ENCODE results near the gene CAP1.

CAP1 gene

DNA sequence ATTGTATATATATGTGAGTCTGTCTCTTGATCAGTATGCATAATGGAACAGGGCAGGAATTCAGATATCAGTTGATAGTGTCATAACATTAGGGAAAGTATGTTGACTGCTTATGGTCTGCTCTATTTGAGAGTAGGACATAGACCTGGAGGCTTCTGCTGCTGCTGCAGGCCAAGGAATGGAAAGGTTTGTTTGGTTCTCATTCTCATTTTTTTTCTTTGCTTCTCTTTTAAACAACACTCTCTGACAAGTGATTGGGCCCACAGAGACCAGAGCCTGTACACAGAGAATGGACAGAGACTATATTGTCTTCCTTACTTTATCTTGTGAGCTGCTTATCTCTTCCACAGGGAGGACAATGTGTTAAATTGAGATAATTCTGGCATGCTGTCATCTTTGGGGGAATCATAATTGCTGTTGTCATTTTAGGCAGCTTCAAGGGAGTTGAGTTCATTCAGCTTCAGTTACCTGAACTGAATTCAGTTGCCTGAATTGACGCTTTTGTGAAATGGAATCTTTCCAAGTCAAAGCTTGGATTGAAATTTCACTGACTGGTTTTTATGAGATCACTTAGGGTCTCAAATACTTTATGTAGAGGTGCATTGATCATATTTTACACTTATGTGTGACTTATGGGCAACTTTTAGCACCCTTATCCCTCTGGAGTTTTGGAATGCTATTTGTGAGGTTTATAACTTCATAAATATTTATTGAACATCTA lies 16.9 kb downstream of the CAP1 start:
- Histone ChIP-seq H4K20me1 (peaks cover 55% of the 10 kb centered on the region), H3K4me2 (0 out of 2 replicates have a peak overlapping the region, but pooled peaks have one; percentile 77), H3K27ac (peak overlapping the region; percentile 84; the same call in 1 of the 2 replicates), H3K27me3 (no peaks in the 10 kb centered on the region), H3K9ac (no peak overlapping the region), H3K9me3 (no peaks in the 10 kb centered on the region), H3K4me3 (no peak overlapping the region), H3K36me3 (peaks cover 60% of the 10 kb centered on the region), H3K4me1 (peaks cover 62% of the 10 kb centered on the region)
- no peak for TF ChIP-seq Cebpa-rat (IDR thresholded peaks at IDR 0.05)

DNA sequence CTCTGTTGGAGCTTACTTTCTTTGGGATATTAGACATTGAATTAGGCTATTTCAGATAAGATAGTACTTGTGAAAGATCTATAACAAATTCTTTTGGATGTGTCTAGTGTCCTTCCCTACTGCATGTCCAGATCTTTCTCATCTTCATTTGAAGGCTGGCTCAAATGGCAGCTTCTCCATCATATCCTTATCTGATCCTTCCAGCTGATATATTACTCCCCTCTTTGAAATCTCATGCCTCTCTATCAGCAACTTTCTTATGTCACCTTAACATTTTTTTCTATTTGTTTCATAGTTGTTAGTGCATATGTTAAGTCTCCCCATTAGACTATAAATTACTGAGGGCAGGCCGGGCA lies 17.5 kb downstream of the CAP1 start:
- Histone ChIP-seq H3K4me2 (peak overlapping the region; percentile 77), H3K27ac (peak overlapping the region; percentile 84), H3K9me3 (no peaks in the 10 kb centered on the region), H4K20me1 (peaks cover 49% of the 10 kb centered on the region), H3K4me1 (peaks cover 66% of the 10 kb centered on the region), H3K4me3 (no peak overlapping the region), H3K36me3 (peaks cover 65% of the 10 kb centered on the region), H3K9ac (no peak overlapping the region), H3K27me3 (no peaks in the 10 kb centered on the region)
- TF ChIP-seq Cebpa-rat (IDR thresholded peaks at IDR 0.05), result no peak

DNA sequence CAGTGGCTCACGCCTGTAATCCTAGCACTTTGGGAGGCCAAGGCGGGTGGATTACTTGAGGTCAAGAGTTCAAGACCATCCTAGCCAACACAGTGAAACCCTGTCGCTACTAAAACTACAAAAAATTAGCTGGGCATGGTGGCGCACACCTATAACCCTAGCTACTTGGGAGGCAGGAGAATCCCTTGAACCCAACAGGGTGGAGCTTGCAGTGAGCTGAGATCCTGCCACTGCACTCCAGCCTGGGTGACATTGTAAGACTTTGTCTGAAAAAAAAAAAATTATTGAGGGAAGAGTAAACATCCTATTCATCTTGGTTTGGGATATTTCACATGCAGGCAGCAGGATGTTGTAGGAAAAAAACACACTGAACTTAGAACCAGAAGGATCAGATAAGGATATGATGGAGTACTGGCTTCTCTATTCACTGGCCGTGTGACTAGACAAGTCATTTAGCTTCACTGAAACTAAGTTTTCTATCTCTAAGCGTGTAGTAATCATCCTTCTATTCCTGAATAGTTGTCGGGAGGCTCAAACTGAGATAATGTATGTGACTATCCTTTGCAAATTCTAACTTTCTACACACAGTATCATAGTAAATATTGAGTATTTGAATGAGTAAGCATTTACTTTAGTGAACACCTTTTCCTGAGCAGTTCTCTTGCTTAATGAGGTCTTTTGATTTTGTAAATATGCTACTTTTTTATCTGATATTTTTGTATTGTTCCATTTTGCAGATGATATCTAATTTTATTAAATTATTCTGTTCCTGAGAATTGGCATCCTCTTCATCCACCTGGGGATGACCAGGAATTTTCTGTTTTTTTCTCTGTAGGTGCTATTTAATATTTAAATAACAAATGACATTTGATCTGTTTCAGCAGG lies 18.2 kb downstream of the CAP1 start:
- Histone ChIP-seq H3K36me3 (peaks cover 66% of the 10 kb centered on the region), H4K20me1 (peaks cover 43% of the 10 kb centered on the region), H3K4me2 (peak overlapping the region; percentile 77), H3K9ac (peak overlapping the region; percentile 58), H3K27ac (peak overlapping the region; percentile 84), H3K4me1 (peaks cover 66% of the 10 kb centered on the region), H3K9me3 (no peaks in the 10 kb centered on the region), H3K4me3 (peak overlapping the region; percentile 50), H3K27me3 (no peaks in the 10 kb centered on the region)
- no peak for TF ChIP-seq Cebpa-rat (IDR thresholded peaks at IDR 0.05)

DNA sequence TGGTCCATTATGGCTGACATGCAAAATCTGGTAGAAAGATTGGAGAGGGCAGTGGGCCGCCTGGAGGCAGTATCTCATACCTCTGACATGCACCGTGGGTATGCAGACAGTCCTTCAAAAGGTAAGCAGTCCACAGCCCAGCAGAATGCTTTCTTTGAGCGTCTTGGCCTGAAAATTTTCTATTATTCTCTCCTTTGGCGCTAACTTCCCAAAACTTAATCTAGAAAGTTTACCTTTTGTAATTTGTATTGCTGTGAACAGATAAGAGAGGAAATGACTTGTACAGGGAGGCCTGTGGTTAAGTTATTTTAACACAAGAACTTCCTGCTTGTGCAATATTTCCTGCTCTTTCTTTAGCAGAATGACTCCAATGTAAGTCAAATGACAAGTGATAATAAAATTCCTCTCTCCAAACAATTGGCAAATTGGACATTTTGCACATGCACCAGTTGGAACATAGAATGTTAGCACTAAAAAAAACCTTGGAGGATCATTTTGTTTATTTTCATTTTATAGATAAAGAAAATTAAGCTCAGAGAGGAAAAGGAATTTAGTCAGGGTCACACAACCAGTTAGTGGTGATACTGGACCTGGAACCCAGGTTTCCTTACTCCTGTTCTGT lies 18.9 kb downstream of the CAP1 start:
- TF ChIP-seq Cebpa-rat (IDR thresholded peaks at IDR 0.05), result peak; percentile 87; the same call in 1 of the 2 replicates
- Histone ChIP-seq H3K27ac (peak overlapping the region; percentile 84), H4K20me1 (peaks cover 35% of the 10 kb centered on the region), H3K4me2 (peak overlapping the region; percentile 77), H3K36me3 (peaks cover 69% of the 10 kb centered on the region), H3K9ac (peak overlapping the region; percentile 58), H3K9me3 (no peaks in the 10 kb centered on the region), H3K4me1 (peaks cover 73% of the 10 kb centered on the region), H3K27me3 (no peaks in the 10 kb centered on the region), H3K4me3 (peak overlapping the region; percentile 50)

DNA sequence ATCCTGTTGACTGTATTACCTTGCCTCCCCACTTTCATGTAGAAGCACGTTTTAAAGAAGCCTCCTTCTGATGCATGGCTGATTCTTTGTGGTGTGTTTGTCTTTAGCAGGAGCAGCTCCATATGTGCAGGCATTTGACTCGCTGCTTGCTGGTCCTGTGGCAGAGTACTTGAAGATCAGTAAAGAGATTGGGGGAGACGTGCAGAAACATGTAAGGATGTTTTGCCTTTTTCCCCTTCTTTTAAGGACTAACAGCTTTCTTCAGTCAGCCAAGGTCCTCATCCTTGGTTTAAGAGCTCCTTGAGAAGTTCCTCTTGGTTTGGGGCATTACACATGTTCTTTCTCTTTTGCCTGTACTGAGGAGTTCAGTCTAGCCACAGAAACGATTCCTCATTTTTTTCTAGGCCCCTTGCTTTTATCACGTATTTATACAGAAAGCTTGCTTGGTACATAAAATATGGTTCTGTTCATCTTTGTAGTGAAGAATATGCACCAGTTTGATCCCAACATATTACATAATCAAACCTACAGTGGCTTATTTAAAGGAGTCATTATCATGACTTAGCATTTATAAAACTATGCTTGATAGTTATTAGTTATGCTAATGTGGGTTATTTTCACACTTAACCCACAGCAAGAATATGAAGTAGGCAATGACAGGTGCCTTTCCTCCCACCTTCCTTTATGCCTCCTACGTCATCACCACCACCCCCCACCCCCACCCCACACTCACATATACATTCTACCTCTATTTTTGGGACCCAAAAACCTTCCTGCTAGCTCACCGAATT lies 19.6 kb downstream of the CAP1 start:
- no peaks in the 10 kb centered on the region for H3K27me3 ChIP-seq
- peak overlapping the region; percentile 77 for H3K4me2 ChIP-seq
- H3K9ac ChIP-seq, result peak overlapping the region; percentile 58
- H4K20me1 ChIP-seq, result peaks cover 28% of the 10 kb centered on the region
- peaks cover 80% of the 10 kb centered on the region for H3K4me1 ChIP-seq
- no peak for TF ChIP-seq Cebpa-rat (IDR thresholded peaks at IDR 0.05)
- peak overlapping the region; percentile 84 for H3K27ac ChIP-seq
- no peaks in the 10 kb centered on the region for H3K9me3 ChIP-seq
- H3K36me3 ChIP-seq, result peaks cover 65% of the 10 kb centered on the region
- peak overlapping the region; percentile 50 for H3K4me3 ChIP-seq

DNA sequence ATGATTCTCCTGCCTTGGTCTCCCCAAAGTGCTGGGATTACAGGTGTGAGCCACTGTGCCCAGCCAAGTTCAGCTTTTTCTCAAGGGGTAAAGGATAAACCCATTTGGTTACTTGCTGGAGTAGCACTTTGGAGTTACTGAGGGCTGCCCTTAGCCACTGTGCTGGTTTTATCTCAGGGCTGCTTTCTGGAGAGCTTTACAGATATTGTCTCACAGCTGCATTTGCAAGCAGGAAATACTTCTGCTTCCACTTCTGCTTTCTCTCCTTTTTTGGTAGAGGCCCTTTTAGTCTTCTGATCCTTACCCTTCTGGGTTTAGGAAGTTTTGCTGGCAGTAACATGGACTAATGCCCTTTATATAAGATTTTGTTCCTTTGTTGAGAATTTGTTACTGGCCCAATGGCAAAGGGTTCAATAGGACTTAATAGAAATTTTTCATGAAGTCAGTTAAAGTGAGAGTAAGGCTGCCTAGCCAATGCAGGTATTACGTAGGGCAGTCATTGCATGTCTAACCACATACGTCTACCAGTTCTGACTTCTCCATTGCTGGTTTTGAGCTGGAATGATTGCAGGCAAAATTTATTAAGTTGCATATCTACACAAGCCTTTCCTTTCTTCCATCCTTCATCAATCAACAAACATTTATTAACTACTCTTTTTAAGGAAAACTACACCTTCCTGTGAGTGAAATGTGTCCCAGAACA lies 24.4 kb downstream of the CAP1 start:
- Histone ChIP-seq H3K9me3 (no peaks in the 10 kb centered on the region), H3K36me3 (peaks cover 92% of the 10 kb centered on the region), H4K20me1 (no peaks in the 10 kb centered on the region), H3K27me3 (no peaks in the 10 kb centered on the region), H3K9ac (peak overlapping the region; percentile 42; the same call in 1 of the 2 replicates), H3K27ac (peak overlapping the region; percentile 75), H3K4me1 (peaks cover 73% of the 10 kb centered on the region), H3K4me3 (0 out of 2 replicates have a peak overlapping the region, but pooled peaks have one; percentile 3), H3K4me2 (peak overlapping the region; percentile 77)
- no peak for TF ChIP-seq Cebpa-rat (IDR thresholded peaks at IDR 0.05)

DNA sequence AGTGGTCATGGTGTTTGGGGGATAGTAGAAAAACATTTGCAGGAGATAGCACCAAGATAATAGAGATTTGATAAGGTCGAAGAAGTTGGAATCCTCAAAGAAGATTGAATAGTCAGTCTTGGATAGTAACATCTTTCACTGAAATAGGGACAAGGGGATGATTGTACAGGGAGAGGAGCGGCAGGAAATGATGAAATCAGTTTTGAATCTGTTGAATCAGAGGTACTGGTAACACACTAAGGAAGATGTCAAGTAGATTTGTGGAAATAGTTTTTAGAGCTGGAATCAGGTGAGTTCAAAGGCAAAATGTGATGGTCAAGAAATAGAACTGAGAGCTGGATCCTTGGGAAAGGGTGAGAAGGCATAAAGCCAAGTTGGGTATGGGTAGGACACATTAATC lies 26.5 kb downstream of the CAP1 start:
- H3K27ac ChIP-seq, result 0 out of 2 replicates have a peak overlapping the region, but pooled peaks have one; percentile 42
- H3K27me3 ChIP-seq, result no peaks in the 10 kb centered on the region
- H4K20me1 ChIP-seq, result no peaks in the 10 kb centered on the region
- H3K9me3 ChIP-seq, result no peaks in the 10 kb centered on the region
- peaks cover 52% of the 10 kb centered on the region for H3K4me1 ChIP-seq
- no peak overlapping the region for H3K9ac ChIP-seq
- peaks cover 94% of the 10 kb centered on the region for H3K36me3 ChIP-seq
- no peak for TF ChIP-seq Cebpa-rat (IDR thresholded peaks at IDR 0.05)
- no peak overlapping the region for H3K4me3 ChIP-seq
- peak overlapping the region; percentile 29; the same call in 1 of the 2 replicates for H3K4me2 ChIP-seq

DNA sequence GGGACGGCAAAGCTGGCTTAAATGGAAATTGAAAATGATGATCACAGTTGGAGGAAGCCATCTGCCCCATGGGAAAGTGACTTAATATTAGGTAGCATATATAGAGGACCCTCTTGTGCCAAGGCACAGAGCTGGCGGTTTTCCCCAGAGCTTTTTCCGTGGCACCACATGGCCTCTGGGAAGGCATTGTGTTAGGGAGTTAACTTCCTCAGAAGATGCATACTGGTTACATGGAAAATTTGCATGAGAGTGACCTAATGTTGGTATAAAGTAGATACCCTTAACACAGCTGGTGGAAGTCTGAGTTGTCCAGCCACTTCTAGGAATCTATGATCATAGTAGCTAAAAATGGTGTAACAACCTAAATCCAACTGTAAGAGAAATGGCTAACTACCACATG lies 27.3 kb downstream of the CAP1 start:
- Histone ChIP-seq H3K9me3 (no peaks in the 10 kb centered on the region), H3K27ac (no peak overlapping the region; the same call in 1 of the 2 replicates), H3K36me3 (peaks cover 94% of the 10 kb centered on the region), H3K27me3 (no peaks in the 10 kb centered on the region), H3K4me1 (peaks cover 45% of the 10 kb centered on the region), H4K20me1 (no peaks in the 10 kb centered on the region), H3K4me3 (no peak overlapping the region), H3K9ac (no peak overlapping the region), H3K4me2 (0 out of 2 replicates have a peak overlapping the region, but pooled peaks have one; percentile 29)
- no peak for TF ChIP-seq Cebpa-rat (IDR thresholded peaks at IDR 0.05)

All from BLaER1 (cell line).